ENCODE data around the gene IQCC.

DNA sequence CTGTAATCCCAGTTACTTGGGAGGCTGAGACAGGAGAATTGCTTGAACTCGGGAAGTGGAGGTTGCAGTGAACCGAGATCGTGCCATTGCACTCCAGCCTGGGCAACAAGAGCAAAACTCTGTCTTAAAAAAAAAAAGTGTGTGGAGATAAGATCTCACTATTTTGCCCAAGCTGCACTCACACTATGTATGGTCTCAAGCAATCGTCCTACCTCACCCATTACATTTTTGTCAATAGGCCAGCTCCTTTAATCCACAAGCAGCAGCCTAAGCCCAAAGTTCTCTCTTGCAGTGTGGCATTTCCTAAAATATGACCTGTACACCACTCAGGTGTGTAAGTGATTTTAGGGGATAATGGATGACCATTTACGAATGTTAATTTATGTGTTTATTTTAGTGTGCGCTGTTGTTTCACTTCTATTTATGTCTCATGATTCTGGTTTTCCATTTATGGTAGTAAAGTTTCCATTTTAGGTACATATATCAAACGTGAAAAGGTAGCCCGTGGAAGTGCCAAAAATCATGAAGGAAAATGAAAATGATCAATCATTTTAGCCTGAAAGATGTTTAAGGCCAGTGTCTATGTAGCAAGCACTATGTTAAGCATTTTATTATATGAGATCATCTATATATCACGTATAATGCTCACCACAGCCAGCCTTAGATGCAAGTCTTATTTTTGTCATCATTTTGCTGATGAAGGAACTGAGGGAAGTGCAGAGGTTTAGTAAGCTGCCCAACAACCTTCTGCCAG is 51.2 kb downstream of the IQCC start:
- TF ChIP-seq CHD2 (IDR thresholded peaks at IDR 0.05; ENCODE audit: low read length, partially characterized antibody) (no peak), CTCF (IDR thresholded peaks at IDR 0.05) (no peak), MXI1 (IDR thresholded peaks at IDR 0.05; ENCODE audit: low read depth, low read length) (no peak)
